Right lobe of liver (tissue), 6 donors: ENCODE data around the gene CDKL5. TPM values are rescaled to one million over a fixed set of nuclear protein-coding genes. Genes with fewer than 3 reads are reported as not detected.

Source experiments
- ATAC-seq, 4 donors: fragments of 200-7000 bp; cut with Tn5 transposase; one replicate each; pipeline ENCODE4 v1.9.1; 2020; ENCODE audit warnings: mild to moderate bottlenecking in 4 of 4, moderate library complexity in 4 of 4
- DNase-seq, 3 donors: peaks; one replicate each; pipeline ENCODE4 v3.0.0-alpha.2; 2020
- H3K27ac ChIP-seq, 3 donors: fragments of 200-600 bp; one replicate each; pipeline ENCODE4 v1.8.0; 2022
- H3K27me3 ChIP-seq, 2 donors: fragments of 200-600 bp; one replicate each; pipeline ENCODE4 v1.8.0; 2022
- H3K36me3 ChIP-seq, 4 donors: fragments of 200-600 bp; sonication (generic) in 1 of 4; one replicate each; pipeline versions ENCODE4 v1.5.1 to v1.8.0; 2017 to 2022; ENCODE audit warnings: control low read depth in 1 of 4
- H3K4me1 ChIP-seq, 4 donors: fragments of 200-600 bp; sonication (generic) in 1 of 4; one replicate each; pipeline versions ENCODE4 v1.5.1 to v1.8.0; 2017 to 2022; ENCODE audit warnings: control low read depth in 1 of 4
- H3K4me3 ChIP-seq, 3 donors: fragments of 200-600 bp; one replicate each; pipeline ENCODE4 v1.8.0; 2022
- H3K9me3 ChIP-seq, 4 donors: fragments of 200-600 bp; sonication (generic) in 1 of 4; one replicate each; pipeline versions ENCODE4 v1.5.1 to v1.8.0; 2017 to 2022; ENCODE audit warnings: control low read depth in 1 of 4
- CTCF ChIP-seq, 4 donors: fragments of 200-600 bp in 3 of 4; fragments of 450-650 bp in 1 of 4; IDR thresholded peaks; one replicate each; pipeline versions ENCODE4 v1.5.1 to v1.8.0; 2016 to 2022; ENCODE audit warnings: antibody characterized with exemption in 4 of 4, mild to moderate bottlenecking in 2 of 4
- POLR2A ChIP-seq: fragments of 450-650 bp; IDR thresholded peaks from one replicate; pipeline ENCODE4 v1.6.1; 2017; ENCODE audit warnings: antibody characterized with exemption, mild to moderate bottlenecking
- WGBS: methylation state at CpG from one replicate; pipeline ENCODE4 v1.1.6; 2018; ENCODE audit warnings: low coverage, low lambda C conversion rate; ENCODE audit not compliant: insufficient coverage; ENCODE audit errors: missing lambda C conversion rate; 5-methylcytosine and 5-hydroxymethylcytosine counted together
- intact Hi-C, 2 donors: fragments of 100-400 bp; cut with DNase I; formaldehyde crosslinking; loops; one replicate each; pipeline versions ENCODE4 v1.11.2 to v1.14.1; 2022
- total RNA-seq, 6 experiments: library from RNA; depleted of rRNA in 2 of 6; stranded (reverse); fragments of >200 nt in 2 of 6; fragmentation: NEBNext Ultra II Directional in 3 of 6; extraction: Animal tissue kit (Norgen Biotek cat#: 25700) in 3 of 6; gene quantifications; one replicate each; pipeline versions ENCODE4 v1.1.0 to v1.2.4, GENCODE V29; 2016 to 2023
- donor health status: DM: no; HTN: yes; CAD: no.
- donor health status: DM: no; HTN: no; CAD: no.
- donor health status: DM: no; HTN: no; CAD: no.
- donor health status: DM: no; HTN: yes; CAD: no.
- donor health status: DM: no; HTN: yes; CAD: no.

Gene CDKL5
- total RNA-seq, 6 experiments from 2014 or later: 1.7 to 3.1 (median 2.4) TPM

GRCh38 chrX:18565727-18566126 lies 140.3 kb downstream of the CDKL5 start:
- TF ChIP-seq CTCF (IDR thresholded peaks at IDR 0.05) (no peak), POLR2A (no peak)
- intact Hi-C loops: no loop called here
- H3K27me3 ChIP-seq: no peaks in the 10 kb centered on the region
- no peaks in the 10 kb centered on the region for H3K4me1 ChIP-seq
- H3K4me3 ChIP-seq: no peak overlapping the region
- H3K36me3 ChIP-seq: no peaks in the 10 kb centered on the region
- no peaks in the 10 kb centered on the region for H3K9me3 ChIP-seq
- ATAC-seq: no peak
- DNase-seq: no peak
- WGBS: 86% methylated on average over 1 of the region's 1 CpG
- no peak overlapping the region for H3K27ac ChIP-seq

- Histone ChIP-seq H3K4me1 (no peaks in the 10 kb centered on the region), H3K36me3 (no peaks in the 10 kb centered on the region), H3K9me3 (no peaks in the 10 kb centered on the region), H3K27ac (no peak overlapping the region), H3K4me3 (no peak overlapping the region), H3K27me3 (no peaks in the 10 kb centered on the region)
- intact Hi-C loops: no loop called here
- ATAC-seq: no peak
- no peak for DNase-seq
- TF ChIP-seq POLR2A: no peak
- no peak for TF ChIP-seq CTCF (IDR thresholded peaks at IDR 0.05)
- WGBS: 80% methylated on average over 3 of the region's 3 CpGs
Observed at GRCh38 chrX:18566748-18567147, 141.3 kb downstream of the CDKL5 start.

GRCh38 chrX:18573556-18573955 lies 148.1 kb downstream of the CDKL5 start:
- TF ChIP-seq CTCF (IDR thresholded peaks at IDR 0.05) (no peak), POLR2A (no peak)
- H3K9me3 ChIP-seq: no peaks in the 10 kb centered on the region
- H3K27ac ChIP-seq: no peak overlapping the region
- DNase-seq (no peak), ATAC-seq (no peak)
- no peaks in the 10 kb centered on the region for H3K27me3 ChIP-seq
- H3K4me1 ChIP-seq: no peaks in the 10 kb centered on the region
- no peaks in the 10 kb centered on the region for H3K36me3 ChIP-seq
- WGBS: 77% methylated on average over 3 of the region's 3 CpGs
- intact Hi-C loops: no loop called here
- H3K4me3 ChIP-seq: no peak overlapping the region

GRCh38 chrX:18574591-18574990 lies 149.2 kb downstream of the CDKL5 start:
- DNase-seq: no peak
- ATAC-seq: peak in 1 of 4 donors; percentile 39
- Histone ChIP-seq H3K27me3 (no peaks in the 10 kb centered on the region), H3K4me3 (no peak overlapping the region), H3K4me1 (no peaks in the 10 kb centered on the region), H3K27ac (no peak overlapping the region), H3K36me3 (no peaks in the 10 kb centered on the region), H3K9me3 (no peaks in the 10 kb centered on the region)
- no peak for TF ChIP-seq POLR2A
- TF ChIP-seq CTCF (IDR thresholded peaks at IDR 0.05): no peak
- WGBS: 47% methylated on average over 3 of the region's 3 CpGs
- intact Hi-C loops: no loop called here

- ATAC-seq: no peak
- WGBS: 63% methylated on average over 1 of the region's 1 CpG
Observed at GRCh38 chrX:18575744-18576143, 150.3 kb downstream of the CDKL5 start.

More at GRCh38 chrX:18575744-18576143, 150.3 kb downstream of the CDKL5 start:
- TF ChIP-seq CTCF (IDR thresholded peaks at IDR 0.05) (no peak), POLR2A (no peak)
- intact Hi-C loops: no loop called here
- no peaks in the 10 kb centered on the region for H3K9me3 ChIP-seq
- H3K4me3 ChIP-seq: no peak overlapping the region
- no peaks in the 10 kb centered on the region for H3K27me3 ChIP-seq
- no peaks in the 10 kb centered on the region for H3K4me1 ChIP-seq
- H3K27ac ChIP-seq: no peak overlapping the region
- DNase-seq: no peak
- H3K36me3 ChIP-seq: no peaks in the 10 kb centered on the region
